GM21529 (cell line): ENCODE data around the gene GABRB2.

Experiments used
- ATAC-seq: cut with Tn5 transposase; IDR thresholded peaks from one replicate; pipeline ENCODE4 v1.9.1; 2021; ENCODE audit not compliant: unreplicated experiment

Gene GABRB2

DNA sequence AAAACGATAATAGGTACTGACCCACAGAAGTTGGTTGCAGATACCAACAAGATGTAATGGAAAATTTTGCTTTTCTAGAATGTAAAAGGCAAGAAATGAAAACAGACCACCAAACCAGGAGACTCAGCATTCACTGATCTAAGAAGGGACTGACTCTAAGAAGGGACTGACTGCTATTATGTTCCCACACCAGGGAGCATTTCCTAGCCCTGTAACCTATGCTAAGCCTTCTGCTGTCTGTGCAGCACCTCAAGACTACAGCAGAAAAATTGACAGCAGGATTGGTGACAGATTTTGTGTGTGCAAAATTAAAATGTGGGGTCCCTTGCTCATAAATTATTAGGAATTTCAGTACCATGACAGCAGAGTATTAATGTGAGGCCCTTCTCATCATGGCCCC is 154.8 kb downstream of the GABRB2 start:
- no peak for ATAC-seq

DNA sequence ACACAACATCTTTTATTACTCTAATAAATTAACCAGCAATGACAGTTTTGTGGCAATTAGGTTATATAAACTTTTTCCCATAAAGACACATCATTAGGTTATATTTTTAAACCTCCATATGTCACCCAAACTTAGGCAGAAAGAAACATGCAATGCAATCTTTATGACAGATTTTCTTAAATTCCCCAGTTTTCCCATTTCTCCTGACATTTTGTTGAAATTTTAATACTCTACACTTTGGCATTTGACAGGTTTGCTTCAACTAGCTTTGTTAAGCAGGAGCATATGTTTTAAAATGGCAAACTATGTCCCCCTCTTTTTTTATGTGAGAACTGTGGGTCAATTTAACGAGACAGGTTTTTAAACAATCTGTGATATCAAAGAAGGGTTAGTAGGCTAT is 155.5 kb downstream of the GABRB2 start:
- no peak for ATAC-seq

DNA sequence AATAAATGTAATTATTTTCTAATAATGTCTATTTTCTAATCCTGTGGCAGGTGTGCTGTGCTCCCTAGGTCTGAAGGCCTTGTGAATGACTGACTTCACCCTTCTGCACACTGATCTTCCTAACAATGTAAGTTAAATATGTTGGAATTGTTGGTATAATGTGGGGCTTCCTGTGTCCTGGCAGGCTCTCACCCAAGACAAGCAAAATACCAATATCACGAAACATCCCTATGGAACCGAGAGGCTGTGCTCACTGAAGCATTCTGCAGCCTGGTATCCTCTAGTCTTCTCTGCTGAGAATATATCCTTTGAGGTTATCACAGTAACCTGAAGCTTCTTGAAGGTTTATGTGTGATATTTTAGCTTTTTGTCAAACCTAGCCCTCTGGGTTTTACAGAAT is 159.4 kb downstream of the GABRB2 start:
- no peak for ATAC-seq

DNA sequence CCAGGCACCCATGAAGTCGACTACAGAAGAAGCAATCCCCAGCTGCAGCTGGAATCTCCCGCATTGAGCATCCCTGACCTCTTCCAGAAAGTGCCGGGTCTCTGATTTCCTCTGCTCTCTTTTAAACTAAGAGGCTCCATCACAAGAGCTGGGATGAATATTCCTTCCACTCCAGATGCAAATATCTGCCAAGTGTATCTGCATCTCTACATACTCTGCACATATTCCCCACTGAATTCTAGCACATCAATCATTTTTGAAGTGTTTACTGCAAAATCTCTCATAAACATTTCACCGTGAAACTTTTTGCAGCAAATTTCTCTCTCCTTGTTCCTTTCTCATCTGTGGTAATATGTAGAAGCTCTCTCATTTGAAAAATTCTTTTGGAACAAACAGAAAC is 161.5 kb downstream of the GABRB2 start:
- no peak for ATAC-seq

DNA sequence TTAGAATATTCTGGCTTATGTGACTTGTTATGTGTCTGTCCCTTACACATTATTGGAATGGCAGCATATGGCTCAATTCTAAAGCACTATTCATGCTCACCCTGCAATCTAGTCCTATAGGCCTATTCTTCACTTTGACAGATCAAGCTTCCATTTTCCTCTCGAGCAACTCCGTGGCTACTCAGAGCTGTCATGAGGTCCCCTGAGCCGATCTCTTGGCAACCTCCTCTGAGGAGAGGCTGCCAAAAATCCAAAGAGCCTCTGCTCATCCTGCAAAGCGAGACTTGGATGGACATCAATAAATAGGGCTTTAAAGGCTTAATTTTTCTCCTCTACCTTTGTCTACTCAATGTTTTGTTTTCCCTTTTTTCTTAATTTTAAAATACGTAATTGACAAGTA is 163.8 kb downstream of the GABRB2 start:
- no peak for ATAC-seq

DNA sequence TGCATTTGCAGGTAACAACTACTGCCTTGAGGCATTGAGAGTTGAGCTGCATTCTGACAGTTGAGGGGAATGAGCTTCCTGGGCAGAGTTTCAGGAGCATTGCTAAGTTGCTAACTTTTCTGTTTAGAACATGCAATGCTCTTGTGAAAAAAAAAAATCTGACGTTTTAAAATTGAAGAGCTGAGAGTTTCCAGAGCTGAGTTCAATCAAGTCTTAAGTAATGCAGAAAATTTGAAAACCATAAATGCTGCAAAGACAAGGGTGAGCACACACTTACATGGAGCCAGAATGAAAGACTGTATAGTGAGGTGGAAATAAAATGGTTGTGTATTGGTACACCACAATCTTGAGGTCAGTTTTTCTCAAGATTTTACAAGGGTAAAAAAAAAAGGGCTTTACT is 166.0 kb downstream of the GABRB2 start:
- ATAC-seq, result no peak

DNA sequence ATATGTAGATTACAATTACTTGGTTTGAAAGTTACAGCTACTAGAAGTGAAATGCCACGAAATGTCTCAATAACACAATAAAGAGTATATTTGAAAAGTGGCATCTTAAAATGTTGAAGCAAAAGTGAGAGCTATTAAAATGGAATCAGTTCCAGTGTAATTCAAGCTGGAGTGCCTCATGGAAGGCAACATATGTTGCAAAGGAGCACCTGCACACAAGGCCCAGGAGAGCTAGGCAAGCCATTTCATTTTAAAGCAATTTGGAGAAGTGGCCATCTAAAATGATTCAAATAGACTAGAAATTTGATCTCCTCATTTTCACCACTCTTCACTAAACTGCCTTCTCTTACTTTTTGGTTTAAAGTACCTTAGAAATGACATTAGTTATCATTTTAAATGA is 167.8 kb downstream of the GABRB2 start:
- ATAC-seq, result no peak

DNA sequence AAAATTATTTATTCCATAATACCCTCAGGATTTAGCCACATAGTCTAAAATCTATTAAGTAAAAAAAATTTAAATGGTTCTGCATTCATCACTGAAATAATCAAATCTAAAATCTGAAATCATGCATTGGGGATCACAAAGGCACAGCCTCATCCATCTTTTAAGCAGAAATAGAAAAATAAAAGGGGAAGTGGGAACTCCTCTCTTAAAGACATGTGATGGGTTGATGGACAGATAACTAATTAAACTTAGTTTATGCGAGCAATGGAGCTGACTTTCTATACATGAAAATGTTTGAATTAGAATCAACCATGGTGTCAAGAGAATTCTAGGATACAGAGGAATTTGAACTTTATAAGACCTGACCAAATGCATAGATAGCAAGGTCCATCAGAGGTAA is 170.5 kb downstream of the GABRB2 start:
- ATAC-seq, result no peak

DNA sequence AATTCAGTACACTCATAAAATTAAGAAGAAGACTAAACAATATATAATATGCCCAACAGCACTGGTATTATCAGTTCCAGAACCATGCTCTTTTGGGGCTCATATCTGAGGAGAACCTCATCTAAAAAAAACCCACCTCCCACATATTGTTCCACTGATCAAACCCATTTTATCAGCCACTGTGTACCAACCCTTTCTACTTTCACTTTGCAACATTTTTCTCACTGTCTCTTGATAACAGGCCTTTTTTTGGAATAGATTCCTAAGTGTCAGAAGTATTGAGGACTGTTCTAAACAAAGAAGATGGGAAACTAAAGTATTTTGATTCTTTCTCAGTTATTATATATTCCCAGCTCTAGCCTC is 173.2 kb downstream of the GABRB2 start:
- ATAC-seq, result peak; percentile 36

DNA sequence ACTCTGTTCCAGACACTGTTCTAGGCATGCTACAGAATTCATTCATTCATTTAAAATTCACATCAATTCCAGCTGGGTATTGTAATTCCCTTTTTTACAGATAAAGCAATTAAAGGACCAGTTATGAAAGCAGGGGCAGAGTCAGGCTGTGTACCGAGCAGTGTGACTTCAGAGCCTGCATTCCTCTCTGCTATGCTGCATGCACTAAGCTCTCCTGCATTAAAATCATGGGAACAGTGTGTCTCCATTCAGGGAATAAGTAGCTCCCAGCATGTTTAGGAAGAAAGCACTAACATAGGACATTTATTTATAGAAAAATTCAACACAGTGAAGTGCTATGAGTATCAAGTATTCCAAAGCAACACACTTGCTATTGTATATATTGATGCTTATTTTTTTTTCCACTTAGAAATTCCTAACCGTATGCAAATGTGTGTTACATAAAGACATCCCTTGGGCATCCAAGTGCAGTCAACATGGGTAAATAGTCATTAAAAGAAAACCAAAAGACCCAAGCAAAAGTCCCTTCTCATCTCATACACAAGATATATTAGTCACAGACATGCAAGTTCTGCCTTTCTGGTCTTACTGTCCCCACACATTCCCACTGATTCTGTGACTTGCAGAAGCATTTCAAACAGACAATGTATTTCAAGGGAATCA is 173.7 kb downstream of the GABRB2 start:
- ATAC-seq, result peak; percentile 84

DNA sequence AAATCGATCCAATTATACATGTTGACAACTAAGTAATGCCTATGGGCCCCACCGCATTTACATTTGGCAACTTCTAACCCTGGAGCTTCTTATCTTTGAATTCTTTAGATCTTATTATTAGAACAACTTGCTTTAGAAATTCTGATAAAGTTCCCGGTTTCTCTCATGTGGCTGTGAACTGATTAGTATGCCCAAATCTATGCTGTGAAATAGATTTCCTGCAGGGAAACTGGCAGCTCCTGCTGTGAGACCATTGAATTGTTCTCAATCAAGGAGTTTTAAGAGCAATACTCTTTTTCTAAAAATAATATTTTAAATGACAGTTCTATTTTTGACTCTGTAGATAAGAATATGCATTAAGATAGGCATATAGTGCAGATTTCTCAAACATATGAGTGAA is 177.5 kb downstream of the GABRB2 start:
- no peak for ATAC-seq

DNA sequence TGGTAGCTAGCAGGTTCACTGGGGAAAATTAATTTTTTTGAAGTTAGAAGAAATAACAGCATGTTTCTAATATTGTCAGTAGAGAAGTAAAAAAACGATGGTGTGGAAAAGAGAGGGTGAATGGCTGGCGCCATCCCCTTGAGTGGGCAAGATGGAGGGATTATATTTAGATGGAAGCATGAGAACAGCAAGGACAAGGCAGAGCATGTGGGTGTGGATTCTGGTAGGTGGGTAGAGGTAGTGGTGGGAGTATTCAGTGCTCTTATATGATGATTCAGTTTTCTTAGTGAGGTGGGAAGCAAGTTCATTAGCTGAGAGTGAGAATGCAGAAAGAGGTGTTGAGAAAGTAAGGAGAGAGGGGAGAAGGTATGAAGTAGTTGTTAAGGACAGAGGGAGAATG is 188.1 kb downstream of the GABRB2 start:
- ATAC-seq, result no peak

DNA sequence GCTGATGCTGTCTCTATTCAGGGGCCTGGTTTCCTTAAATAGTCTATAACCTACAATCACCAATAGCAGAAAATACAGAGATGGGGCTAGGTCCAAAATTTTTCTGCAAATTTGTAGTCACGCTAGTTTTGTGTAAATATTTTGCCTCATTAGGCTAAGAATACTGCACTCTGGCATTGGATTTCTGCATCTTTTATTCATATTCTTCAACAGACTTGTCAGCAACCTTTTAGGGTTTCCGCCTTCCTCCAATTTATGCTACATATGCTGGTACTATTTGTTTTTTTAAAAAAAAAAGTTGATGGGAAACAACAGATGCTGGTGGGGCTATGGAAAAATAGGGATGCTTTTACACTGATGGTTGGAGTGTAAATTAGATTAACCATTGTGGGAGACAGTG is 202.3 kb downstream of the GABRB2 start:
- ATAC-seq, result no peak

DNA sequence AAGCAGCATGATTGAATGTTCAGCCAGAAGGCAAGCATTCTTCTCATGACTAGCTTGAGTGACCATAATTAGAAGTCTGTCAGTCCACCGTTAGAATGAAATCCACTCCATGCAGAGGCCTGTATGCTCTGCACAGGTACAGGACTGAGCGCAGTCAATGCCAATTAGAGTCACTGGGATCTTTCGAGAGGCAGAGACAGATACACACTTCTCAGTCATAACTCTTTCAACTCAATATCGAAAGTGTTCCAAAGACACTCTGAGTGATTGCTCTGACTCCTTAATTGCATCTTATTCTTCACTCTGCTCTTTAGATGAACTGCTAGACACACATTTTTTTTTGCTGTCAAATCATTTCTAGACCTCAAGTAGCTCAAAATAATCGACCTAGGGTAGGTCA is 203.6 kb downstream of the GABRB2 start:
- ATAC-seq, result no peak

DNA sequence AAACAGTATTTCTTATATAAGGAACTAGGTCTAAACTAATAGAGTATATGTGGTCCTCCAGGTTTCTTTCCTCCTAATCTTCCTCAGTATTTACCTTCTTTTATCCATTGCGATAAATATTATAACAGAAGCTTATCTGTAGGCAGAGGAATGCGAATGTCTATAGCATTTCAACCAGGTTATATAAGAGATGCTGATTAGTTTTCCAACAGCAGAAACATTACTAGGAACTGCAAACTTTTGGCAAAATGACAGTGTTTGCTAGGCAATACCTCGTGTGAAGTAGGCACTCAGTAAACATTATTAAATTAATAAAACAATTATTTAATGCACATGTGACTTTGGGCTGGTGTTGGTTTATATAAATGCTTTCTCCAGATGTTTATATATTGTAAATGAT is 206.5 kb downstream of the GABRB2 start:
- no peak for ATAC-seq

DNA sequence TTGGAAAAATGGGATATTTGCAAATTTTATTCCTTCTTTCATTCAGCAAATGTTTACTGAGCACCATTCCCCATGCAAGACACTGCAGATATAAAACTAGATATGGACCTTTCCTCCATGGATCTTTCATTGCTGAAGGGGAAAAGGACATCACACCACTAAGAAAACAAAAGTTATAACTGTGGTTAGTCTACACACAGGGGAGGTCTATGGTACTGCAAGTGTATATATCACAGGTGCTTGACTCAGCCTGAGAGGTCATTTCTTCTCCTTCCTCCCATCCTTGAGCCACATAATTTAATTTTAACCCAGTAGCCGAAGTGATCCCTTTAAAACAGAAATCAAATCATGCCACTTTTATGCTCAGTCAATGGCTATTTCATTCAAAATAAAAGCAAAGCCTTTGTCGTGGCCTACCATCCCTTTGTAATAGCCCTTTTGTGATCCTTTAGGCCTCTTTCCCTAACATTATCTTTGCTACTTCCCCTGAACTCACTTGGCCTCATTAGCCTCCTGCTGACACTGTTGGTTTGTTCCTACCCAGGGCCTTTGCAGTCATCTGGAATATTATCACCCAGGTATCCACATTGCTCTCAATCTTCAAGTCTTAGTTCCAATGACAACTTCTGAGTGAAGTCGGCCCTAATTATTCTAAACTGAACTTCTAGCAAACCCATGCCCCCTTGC is 213.2 kb downstream of the GABRB2 start:
- no peak for ATAC-seq

DNA sequence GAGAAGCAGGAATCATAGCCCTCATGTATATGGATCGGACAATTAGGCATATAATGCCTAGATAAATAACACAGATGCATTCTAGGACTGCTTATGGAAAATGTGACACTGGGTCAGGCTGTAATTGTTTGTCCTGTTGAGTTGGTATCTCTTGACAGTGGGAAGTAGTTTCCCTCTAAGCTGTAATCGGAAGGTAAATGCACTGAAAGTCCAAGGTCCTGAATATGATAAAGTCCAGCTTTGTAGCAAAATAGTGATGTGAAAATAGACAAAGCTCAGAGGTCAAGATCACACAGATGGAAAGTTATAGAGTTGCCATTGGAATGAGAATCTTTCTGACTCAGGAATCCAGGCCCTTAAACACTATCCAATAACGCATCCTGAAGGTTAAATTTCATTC is 214.2 kb downstream of the GABRB2 start:
- no peak for ATAC-seq

DNA sequence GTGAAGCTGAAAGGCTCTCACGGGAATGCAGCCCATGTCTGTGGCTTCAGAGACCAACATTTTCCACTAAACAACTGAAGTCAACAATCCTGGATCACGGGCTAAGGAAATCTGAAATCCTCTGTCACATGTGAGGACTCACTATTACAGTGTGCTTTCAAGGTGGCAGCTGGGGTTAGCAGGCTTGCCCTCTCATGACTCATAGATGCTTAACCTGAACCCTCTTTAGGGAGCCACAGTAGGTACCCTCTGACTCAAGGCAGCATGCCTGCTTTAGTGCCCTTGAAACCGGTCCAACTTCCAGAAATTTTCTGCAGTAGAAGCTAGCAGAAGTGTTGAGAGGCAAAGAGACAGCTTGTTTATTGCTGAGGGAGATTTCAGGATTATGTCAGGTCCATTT is 232.5 kb downstream of the GABRB2 start:
- ATAC-seq, result no peak

DNA sequence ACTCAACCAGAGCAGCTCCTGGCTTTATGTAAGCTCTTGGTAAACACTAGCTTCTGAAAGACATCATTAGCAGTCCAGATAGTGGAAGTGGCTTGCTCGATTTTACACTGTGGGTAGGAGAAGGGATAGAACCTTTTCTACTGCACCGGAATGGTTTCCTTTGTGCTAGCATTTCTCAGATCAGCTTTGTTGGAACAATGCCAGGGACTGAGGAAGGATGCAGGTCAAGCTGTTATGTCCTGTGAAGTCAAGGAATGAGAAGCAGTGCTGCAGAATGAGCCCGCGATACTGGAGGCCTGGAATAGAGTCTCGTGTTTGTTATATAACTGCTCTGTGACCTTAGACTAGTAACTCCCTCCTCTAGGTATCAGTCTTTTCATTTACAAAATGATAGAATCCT is 233.6 kb downstream of the GABRB2 start:
- no peak for ATAC-seq

DNA sequence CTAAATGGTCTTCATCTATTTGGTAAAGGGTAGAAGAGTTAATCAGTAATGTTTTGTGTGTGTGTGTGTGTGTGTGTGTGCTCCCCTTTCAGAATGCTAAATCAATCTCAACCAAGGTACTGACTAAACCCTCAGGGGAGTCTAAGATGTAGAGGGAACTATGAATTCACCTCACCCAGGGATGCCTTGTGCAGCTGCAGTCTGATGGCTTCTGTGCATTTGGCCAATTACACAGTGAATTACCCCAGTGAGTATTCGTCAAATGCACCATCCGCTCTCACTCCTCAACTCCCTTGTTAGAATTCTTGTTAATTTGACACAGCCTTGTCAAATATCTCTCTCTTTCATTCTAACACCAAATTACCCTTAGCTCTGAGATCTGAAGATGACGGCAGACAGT is 234.6 kb downstream of the GABRB2 start:
- peak; percentile 34 for ATAC-seq

DNA sequence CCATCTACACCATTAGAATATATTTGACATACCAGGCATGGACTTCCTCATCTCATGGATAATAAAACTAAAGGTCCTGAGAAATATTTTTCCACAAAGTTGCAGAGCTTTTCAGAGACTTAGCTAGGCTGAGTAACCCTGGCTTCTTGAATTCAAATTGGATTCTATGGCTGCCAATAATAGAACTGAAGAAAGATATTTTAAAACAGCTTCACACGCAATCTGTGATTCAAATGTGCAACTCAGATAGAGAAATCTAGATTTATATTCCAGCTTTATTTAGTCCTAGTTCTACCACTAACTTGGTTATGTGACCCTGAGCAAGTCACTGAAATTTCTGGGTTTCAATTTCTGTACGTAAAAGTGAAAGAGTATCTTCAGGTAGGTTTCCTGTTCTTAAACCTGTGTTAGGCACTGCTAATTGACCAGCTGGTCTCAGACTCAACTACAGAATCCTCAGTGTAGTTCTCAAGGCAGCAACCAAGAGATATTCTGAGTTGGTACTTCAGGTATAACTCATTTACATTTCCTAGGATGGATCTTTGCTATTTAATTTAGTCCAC is 235.3 kb downstream of the GABRB2 start:
- peak; percentile 94 for ATAC-seq

DNA sequence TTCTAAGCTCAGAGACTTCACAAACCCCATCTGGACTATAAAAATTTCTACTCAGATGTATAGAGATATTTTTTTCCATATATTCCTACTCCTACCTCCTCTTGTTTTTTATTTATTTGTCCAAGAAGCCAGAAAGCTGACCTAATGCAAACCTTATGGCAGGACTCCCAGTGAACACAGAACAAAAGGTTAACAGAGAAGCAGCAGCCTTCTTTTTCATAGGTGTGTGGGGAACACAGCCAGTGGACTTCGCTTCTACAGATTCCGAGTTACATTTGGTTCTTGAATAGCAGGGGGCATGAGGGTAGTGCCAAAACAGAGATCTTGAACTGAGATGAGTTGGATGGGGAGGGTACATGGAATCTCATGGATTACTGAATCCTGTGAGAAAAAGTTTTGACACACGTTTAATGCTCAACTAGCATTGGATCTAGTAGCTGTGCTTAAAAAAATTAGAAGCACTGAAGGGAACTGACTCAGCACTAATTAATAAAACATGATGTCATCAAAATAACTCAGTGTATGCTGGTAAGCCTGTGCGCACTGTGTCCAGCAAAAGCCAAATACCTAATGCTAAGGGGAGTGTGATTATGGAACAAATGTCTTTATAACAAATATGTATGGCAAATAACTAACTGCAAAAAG is 240.1 kb downstream of the GABRB2 start:
- ATAC-seq, result no peak
